ENCODE data around the gene SRP9.
"Not testable (repeated sequence)": the region's sequence is repeated elsewhere in the genome, so short reads cannot be mapped to it uniquely, and the experiment has no call there.

Gene SRP9

GRCh38 chr1:225816643-225817538, 39.3 kb downstream of the SRP9 start:
- DNase-seq, result peak in 1 of 3 donors; percentile 17

DNA sequence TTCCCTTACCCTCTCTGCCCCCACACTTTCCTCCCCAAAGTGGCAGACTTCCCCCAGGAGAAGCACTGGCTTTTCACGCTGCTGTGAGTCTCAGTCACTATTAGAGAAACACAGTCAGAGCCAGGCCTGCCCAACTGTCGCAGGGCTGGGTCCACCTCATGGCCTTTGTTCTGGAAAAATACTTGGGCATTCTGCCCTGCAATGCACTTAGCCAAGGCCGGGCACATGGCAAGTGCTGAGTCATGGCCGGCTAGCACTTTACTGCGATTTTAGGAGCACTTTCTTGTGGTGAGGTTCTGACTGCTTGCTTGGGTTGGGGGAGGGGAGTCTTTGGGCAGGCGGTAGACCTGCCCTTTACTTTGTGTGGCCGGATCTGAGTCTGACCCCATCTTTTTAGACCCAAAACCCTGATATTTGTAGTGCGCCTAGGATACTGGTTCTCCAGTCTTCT, 40.0 kb downstream of the SRP9 start:
- peak; percentile 53 to 67 (median 60) for DNase-seq

- DNase-seq, result no peak
These were observed 40.6 kb downstream of the SRP9 start for GRCh38 chr1:225818229-225818628.

- no peak for DNase-seq
These were observed 41.9 kb downstream of the SRP9 start for GRCh38 chr1:225819346-225820192.

DNA sequence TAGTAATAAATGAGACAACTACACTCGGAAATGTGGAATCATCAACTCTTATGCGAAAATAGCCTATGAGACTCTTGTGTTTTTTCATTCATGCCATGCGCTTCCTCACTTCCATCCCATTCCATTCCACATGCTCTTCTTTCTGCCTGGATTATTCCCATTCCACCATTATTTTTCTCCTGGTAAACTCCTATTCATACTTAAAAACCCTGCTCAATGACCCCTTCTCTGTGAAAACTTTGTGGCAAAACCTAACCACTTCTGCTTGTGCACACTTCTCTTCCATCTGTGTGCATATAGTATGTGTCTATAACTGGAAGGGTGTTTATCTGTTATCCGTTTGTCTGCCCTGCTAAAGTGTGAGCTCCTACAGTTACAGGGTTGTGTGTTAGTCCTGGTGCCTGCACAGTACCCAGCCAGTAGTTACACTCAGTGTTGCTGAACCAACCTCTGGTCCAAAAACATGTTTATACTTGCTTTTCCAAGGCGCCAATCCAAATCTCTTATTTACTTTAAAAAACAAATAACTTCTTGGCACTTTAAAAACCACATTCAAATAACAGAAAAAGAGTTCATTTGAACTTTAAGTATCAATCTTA, 43.0 kb downstream of the SRP9 start:
- DNase-seq, result no peak

GRCh38 chr1:225822655-225823403, 45.2 kb downstream of the SRP9 start:
- DNase-seq, result no peak

- DNase-seq, result no peak
These were observed 46.2 kb downstream of the SRP9 start for GRCh38 chr1:225823811-225824261.

DNA sequence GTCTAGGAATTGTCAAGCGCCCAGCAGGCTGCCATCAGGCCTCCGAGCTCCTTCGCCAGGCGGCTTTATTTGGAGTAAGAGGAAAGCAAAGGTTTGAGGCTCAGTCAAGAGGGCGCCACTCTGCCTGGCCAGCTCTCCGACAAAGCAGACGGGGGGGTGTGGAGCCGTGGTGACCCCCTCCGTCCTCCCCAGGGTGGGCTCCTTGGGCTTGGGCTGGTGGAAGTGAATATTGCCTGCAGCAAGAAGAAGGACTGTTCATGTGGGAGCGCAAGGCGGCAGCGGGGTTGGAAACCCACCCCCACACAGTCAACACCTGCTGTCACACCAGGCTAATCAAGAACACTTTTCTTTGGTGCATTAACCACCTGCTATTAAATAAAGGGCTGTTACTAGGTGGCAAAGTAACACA, 46.9 kb downstream of the SRP9 start:
- no peak for DNase-seq

DNA sequence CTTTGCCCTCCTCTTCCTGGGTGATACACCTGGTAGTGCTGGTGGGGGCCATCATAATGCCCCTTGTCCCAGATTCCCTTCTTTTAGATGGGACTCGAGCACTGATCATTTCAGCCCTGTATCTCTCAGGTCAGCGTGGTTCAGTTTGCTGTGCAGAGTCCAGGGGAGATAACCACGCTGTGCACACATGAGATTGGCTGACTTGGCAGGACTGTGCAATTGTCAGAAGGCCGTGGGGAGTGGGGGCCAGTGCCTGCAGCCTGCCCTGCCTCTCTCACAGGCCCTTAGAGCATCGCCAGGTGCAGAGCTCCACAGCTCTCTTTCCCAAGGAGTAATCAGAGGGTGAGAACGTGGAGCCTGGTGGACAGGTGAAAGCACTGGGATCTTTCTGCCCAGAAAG, 47.5 kb downstream of the SRP9 start:
- DNase-seq, result no peak

GRCh38 chr1:225825607-225826007, 48.0 kb downstream of the SRP9 start:
- DNase-seq, result peak; percentile 17 to 56 (median 53)

- no peak for DNase-seq
These were observed 49.5 kb downstream of the SRP9 start for GRCh38 chr1:225827076-225827475.

DNA sequence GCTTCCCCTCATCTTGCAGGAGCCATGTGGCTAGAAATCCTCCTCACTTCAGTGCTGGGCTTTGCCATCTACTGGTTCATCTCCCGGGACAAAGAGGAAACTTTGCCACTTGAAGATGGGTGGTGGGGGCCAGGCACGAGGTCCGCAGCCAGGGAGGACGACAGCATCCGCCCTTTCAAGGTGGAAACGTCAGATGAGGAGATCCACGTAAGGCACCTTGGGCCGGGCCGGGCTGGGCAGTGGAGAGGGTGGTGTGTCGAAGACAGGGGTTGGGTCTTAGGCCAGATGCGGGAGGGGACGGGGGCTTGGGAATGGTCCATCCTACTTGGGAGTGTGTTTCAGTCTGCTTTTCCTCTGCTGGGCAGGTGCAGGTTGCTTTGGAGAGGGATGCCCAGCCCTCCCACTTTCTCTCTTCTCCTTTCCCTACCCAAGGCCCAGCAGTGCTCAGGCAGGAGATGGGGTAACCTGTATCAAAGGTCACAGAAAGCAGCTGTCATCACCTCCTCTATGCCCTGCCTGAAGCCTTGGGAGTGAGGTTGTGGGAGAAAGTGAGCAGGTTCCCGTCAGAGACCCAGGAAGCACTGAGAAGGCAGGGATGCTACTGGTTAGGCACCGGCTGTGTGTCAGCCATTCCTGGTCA, 51.2 kb downstream of the SRP9 start:
- no peak for DNase-seq

- DNase-seq, result no peak
These were observed 53.2 kb downstream of the SRP9 start for GRCh38 chr1:225830841-225831240.

DNA sequence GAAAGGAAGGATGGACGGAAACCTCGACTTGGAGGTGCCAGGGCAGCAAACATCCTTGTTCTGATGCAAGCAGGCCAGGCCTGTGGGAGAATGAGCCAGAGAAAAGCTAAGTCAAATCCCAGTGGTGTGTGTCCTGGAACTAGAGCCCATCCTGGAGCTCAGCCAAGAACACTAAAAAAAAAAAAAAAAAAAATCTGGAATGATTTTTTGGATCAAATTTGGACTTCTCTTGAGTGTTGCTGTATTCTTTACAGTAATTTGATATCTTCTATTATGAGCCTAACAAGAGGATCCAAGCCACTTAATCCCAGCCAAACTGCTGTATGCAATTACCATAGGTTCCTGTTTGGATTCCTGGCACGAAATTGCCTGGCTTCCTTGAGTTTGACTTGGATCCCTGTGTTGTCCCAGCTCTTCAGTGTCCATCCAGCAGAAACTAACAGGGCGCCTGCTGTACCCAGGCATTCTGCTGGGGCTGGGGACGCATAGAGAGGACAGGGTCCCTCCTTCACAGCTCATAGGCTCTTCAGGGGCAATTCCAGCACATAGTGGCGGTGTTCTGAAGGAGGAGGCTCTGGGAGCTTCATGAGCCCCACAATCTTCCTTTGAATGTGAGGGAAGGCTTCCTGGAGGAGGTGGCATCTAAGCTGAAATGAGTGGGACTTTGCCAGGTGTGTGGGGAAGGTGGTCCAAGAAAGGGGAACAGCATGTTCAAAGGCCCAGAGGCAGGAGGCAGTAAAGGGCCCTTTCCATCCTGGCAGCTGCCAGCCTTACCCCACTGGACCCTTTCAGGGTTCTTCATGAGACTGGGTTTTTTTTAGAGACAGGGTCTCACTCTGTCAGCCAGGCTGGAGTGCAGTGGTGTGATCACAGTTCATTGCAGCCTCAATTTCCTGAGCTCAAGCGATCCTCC, 57.0 kb downstream of the SRP9 start:
- no peak for DNase-seq

GRCh38 chr1:225835856-225836255, 58.2 kb downstream of the SRP9 start:
- DNase-seq, result no peak

DNA sequence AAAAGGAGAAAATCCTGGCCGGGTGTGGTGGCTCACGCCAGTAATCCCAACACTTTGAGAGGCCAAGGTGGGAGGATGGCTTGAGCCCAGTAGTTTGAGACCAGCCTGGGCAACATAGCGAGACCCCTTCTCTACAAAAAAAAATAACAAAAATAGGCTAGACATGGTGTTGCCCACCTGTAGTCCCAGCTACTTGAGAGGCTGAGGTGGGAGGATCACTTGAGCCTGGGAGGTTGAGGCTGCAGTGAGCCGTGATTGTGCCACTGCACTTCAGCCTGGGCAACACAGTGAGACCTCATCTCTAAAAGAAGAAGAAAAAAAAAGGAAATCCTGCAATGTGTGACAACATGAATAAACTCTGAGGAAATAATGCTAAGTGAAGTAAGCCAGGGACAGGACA, 58.7 kb downstream of the SRP9 start:
- DNase-seq, result not testable (repeated sequence)

GRCh38 chr1:225838793-225839192, 61.2 kb downstream of the SRP9 start:
- no peak for DNase-seq

Measured in suppressor macrophage treated with lipopolysaccharide for 1 hour (primary cell).